HG03045 (cell line): Measurements from ENCODE around the gene AP1M2.

Experiments
- ATAC-seq: cut with Tn5 transposase; IDR thresholded peaks from one replicate; pipeline ENCODE4 v1.9.1; 2021; ENCODE audit warnings: mild to moderate bottlenecking, moderate library complexity; ENCODE audit not compliant: unreplicated experiment

Gene AP1M2

DNA sequence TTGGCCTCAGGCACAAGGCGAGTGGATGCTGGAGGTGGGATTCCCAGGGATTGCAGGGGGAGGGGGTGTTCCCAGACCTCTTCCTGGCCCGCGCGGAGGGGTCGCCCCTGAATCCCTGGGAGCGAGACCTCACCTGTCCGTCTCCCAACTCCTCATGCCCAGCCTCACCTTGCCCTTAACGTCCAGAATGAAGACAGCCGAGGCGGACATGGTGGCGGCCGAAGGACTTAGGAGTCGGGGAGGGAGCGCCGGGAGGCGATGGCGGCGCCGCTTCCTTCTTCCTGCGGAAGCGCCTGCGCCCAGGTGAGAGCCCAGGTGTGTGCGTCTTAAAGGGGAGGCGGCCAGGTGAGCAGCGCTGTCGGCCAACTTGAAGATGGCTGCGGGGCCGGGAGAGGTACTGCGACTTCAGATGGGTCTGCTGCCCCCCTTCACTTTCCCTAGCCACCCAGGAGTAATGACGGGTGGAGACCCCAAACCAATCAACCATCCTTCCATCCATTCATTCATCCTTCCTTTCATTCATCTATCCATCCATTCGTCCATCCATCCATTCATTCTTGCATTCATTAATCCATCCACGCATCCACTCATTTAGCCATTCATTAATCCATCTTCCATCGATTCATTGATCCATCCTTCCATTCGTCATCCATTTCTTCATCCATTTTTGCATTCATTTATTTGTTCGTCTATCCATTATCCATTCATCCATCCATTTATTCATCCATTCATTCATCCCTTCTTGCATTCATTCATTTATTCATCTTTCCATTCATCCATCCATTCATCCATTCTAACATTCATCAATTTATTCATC is at the start of gene AP1M2:
Gene AP1M2, minus strand, starts transcription at position 291 of the 817 bp plus-strand sequence. Its CDS starts 81 bp downstream, at position 210.
- no peak for ATAC-seq

GRCh38 chr19:10636304-10636972 is 49.3 kb upstream of the AP1M2 start:
- ATAC-seq = no peak

GRCh38 chr19:10634963-10635362 is 47.9 kb upstream of the AP1M2 start:
- no peak for ATAC-seq

GRCh38 chr19:10634430-10634829 is 47.3 kb upstream of the AP1M2 start:
- no peak for ATAC-seq

GRCh38 chr19:10631874-10632273 is 44.8 kb upstream of the AP1M2 start:
- ATAC-seq = no peak

DNA sequence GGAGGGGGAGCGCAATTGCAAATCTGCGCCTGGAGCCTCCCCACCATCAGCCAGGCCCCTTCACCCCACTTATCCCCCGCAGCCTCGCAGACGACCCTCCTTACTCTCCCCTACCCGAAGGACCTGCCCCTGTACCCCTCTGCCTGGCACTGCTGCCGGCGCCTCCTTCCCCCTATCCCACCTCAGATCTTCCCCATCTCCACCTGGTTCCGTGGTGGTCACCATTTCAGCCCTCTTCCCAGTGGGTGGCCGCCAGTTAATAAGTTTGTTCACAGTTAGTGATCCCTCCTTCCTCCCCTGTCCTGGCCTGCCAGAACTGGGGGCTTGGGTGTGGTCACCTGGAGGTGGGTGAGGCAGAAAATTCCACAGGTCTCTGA is 38.6 kb upstream of the AP1M2 start:
- no peak for ATAC-seq

- no peak for ATAC-seq
Observed at GRCh38 chr19:10625003-10625761, 38.1 kb upstream of the AP1M2 start, which contains the start of gene SLC44A2. TSS of gene SLC44A2 (plus strand) at chr19:10625553. CDS start at chr19:10625634, 81 bp downstream.

DNA sequence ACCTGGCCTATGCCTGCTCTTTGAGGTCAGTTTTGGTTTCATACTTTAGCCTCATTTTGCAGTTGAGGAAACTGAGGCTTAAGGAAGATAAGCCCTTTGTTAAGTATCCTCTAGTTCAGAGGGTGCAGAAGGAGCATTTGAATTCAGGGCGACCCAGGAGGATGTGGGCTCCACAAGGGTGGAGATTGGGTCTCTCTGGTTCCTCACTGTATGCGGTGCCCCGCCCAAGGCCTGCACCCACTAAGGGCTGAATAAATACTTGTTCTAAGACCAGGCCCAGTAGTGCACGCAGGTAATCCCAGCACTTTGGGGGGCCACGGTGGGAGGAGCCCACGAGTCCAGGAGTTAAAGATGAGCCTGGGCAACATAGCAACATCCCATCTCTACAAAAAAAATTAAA is 37.5 kb upstream of the AP1M2 start:
- ATAC-seq = no peak

DNA sequence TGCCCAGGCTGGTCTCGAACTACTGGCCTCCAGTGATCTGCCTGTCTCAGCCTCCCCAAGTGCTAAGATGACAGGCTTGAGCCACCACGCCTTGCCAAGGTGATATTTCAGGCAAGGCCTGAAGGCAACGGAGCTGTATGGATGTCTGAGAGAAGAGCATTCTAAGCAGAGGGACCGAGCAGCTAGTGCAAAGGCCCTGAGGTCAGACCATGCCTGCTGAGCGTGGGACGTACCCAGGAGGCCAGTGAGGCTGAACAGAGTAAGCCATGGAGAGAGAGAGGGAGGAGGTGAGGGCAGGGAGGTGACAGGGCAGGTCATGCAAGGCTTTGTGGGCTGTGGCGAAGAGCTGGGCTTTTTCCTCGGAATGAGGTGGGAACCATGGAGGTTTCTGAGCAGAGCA is 34.9 kb upstream of the AP1M2 start:
- no peak for ATAC-seq

GRCh38 chr19:10620786-10621185 is 33.7 kb upstream of the AP1M2 start:
- no peak for ATAC-seq

DNA sequence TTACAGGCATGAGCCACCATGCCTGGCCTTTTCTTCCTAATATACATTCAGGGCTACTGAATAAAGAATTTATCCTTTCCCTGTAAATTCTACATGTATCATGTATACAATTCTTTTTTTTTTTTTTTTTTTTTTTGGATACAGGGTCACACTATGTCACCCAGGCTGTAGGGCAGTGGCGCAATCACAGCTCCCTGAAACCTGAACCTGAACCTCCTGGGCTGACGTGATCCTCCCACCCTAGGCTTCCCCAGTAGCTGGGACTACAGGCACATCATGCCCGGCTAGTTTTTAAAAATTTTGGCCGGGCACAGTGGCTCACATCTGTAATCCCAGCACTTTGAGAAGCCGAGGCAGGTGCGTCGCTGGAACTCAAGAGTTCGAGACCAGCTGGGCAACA is 31.7 kb upstream of the AP1M2 start:
- no peak for ATAC-seq

DNA sequence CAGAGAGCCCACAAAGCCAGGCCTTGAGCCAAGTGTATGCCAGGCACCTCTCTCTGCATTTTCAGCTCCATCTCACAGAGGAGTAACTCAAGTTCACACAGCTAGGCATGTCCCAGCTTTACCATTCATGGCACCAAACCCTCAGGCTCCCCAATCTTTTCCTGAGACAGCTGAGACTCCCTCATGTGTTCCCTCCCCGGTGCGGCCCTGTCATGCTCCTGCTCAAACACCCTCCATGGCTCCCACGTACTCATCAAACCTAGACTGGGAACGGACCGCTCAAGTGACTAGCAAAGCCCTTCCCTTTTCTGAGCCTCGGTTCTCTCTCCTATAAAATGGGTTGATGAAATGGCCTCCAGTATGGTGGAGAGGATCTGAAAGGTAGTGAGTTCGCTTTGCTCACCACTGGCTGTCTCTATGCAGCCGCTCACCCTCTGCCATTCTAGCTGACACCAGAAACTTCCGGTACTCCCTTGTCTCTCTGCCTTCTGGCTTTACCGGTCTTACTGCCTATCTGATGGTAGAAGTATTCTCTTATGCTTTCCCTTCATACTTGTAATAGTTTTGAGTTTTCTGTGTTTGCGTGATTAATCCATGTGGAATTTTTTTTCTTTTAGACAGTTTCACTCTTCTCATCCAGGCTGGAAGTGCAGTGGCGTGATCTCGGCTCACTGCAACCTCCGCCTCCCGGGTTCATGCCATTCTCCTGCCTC is 30.5 kb upstream of the AP1M2 start:
- ATAC-seq = no peak

GRCh38 chr19:10615429-10616023 is 28.4 kb upstream of the AP1M2 start:
- ATAC-seq = no peak

DNA sequence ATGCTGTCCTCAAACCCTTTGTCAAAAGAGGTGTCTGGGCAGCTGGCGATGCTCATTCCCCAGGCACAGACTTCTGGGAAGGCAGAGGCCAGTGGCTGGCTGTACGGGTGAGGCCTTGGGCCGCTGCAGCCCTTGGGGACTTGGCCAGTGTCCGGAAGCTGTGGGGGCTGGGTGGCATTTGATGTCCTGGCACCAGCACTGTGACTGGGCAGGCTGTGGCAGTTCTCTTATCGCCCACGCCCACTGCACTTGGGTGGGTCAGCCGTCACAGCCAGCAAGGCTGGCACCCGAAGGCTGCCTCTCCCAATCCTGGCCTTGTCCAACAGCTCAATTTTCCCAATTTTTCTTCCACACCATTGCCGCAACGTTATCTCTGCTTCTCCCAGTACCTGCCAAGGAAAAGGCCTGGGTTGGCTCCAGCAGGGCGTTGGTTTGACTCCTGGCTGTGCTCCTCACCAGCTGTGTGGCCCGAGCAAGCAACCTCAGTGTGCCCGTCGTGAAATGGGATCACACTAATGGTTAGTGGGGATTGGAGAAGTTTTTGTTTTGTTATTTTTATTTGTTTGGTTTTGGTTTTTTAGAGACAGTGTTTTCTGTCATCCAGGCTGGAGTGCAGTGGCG is 25.5 kb upstream of the AP1M2 start:
- no peak for ATAC-seq

DNA sequence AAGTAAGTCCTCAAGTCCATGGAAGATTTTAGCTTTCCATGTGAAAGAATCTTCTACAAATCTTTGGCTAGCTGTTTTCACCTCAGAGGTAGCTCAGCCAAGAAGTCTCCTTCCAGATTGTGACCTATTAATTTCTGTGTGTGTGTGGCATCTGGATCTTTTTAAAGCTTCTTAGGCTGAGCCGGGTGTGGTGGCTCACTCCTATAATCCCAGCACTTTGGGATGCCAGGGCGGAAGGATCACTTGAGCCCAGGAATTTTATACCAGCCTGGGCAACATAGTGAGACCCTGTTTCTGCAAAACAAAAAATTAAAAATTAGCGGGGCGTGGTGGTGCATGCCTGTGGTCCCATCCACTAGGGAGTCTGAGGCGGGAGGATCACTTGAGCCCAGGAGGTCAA is 24.8 kb upstream of the AP1M2 start:
- ATAC-seq = no peak

DNA sequence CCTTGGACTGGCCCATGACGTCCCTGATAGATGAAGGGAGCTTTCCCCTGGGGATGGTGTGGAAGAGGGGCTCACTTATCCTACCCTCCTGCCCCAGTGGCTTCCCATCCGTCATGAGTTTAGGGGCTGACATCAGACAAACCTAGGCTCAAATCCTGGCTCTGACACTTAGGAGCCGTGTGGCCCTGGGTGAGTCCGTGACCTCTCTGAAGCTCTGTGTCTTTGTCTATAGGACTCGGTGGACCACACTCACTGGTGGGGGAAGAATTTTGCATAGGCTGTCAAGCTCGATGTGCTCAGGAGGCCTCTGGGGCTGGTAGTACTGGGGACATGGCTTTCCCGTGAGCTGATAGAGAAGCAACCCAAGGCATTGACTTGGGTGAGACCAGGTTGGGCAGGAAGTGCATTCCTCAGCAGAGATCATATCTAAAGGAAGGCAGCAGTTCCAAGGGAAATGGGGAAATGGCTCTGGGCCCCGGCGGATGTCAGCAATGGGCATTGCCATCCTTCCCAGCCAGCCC is 17.4 kb upstream of the AP1M2 start:
- ATAC-seq = no peak

GRCh38 chr19:10603873-10604459 is 16.9 kb upstream of the AP1M2 start:
- ATAC-seq = no peak

GRCh38 chr19:10603084-10603872 is 16.2 kb upstream of the AP1M2 start:
- ATAC-seq = no peak
